PC-3 (cell line): ENCODE data around the gene AGAP1.

Experiments used
- EZH2phosphoT487 ChIP-seq: fragments of 300-600 bp; sonication (generic); IDR thresholded peaks from 2 replicates; pipeline ENCODE4 v1.6.1; 2018; ENCODE audit warnings: mild to moderate bottlenecking, antibody characterized with exemption, low read length, borderline replicate concordance
- TF ChIP-seq, protein P1 (sequence below): fragments of 300-600 bp; sonication (generic); conservative IDR thresholded peaks from 2 replicates; pipeline ENCODE4 v1.5.1; 2017; ENCODE audit warnings: antibody characterized with exemption, low read depth, mild to moderate bottlenecking, low read length

DNA sequence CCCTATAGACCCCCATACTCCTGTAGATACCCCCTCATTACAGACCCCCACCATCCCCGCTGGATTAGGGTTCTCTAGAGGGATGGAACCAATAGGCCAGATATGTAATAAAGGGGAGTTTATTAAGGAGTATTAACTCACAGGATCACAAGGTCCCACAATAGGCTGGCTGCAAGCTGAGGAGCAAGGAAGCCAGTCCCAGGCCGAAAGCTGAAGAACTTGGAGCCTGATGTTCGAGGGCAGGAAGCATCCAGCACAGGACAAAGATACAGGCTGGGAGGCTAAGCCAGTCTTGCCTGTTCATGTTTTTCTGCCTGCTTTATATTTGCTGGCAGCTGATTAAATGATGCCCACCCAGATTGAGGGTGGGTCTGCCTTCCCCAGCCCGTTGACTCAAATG is 106.6 kb downstream of the AGAP1 start:
- TF ChIP-seq, protein P1, sequence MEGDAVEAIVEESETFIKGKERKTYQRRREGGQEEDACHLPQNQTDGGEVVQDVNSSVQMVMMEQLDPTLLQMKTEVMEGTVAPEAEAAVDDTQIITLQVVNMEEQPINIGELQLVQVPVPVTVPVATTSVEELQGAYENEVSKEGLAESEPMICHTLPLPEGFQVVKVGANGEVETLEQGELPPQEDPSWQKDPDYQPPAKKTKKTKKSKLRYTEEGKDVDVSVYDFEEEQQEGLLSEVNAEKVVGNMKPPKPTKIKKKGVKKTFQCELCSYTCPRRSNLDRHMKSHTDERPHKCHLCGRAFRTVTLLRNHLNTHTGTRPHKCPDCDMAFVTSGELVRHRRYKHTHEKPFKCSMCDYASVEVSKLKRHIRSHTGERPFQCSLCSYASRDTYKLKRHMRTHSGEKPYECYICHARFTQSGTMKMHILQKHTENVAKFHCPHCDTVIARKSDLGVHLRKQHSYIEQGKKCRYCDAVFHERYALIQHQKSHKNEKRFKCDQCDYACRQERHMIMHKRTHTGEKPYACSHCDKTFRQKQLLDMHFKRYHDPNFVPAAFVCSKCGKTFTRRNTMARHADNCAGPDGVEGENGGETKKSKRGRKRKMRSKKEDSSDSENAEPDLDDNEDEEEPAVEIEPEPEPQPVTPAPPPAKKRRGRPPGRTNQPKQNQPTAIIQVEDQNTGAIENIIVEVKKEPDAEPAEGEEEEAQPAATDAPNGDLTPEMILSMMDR = no peak
- TF ChIP-seq EZH2phosphoT487 = no peak
